Measurements from ENCODE around the gene STT3B. TPM values are rescaled to one million over a fixed set of nuclear protein-coding genes. Genes with fewer than 3 reads are reported as not detected.

Gene STT3B
- total and polyA plus RNA-seq, 2 of the 13 experiments (the other 11 are each of a cell fraction or from before 2014, with no cell fraction given), result 85.0 to 205 TPM

DNA sequence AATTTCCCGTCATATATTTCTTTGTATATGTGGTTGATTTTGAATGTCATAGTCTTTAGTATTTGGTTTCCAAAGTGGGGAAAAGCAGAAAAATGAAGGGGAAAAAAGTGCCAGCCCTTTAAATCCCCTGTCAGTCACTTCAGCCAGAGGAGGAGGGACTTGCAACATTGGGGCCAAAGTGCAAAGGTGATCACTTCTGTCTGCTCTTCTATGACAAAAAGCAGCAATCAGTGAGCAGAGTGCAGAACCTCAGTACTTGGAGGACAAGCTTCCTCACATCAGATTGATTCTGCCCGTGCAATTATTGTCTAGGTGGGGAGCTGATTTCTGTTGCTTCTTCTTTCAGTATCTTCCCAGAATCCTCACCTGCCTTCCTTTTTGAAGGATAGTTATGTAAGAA is 60.0 kb downstream of the STT3B start (continued):
- TF ChIP-seq, protein P1, sequence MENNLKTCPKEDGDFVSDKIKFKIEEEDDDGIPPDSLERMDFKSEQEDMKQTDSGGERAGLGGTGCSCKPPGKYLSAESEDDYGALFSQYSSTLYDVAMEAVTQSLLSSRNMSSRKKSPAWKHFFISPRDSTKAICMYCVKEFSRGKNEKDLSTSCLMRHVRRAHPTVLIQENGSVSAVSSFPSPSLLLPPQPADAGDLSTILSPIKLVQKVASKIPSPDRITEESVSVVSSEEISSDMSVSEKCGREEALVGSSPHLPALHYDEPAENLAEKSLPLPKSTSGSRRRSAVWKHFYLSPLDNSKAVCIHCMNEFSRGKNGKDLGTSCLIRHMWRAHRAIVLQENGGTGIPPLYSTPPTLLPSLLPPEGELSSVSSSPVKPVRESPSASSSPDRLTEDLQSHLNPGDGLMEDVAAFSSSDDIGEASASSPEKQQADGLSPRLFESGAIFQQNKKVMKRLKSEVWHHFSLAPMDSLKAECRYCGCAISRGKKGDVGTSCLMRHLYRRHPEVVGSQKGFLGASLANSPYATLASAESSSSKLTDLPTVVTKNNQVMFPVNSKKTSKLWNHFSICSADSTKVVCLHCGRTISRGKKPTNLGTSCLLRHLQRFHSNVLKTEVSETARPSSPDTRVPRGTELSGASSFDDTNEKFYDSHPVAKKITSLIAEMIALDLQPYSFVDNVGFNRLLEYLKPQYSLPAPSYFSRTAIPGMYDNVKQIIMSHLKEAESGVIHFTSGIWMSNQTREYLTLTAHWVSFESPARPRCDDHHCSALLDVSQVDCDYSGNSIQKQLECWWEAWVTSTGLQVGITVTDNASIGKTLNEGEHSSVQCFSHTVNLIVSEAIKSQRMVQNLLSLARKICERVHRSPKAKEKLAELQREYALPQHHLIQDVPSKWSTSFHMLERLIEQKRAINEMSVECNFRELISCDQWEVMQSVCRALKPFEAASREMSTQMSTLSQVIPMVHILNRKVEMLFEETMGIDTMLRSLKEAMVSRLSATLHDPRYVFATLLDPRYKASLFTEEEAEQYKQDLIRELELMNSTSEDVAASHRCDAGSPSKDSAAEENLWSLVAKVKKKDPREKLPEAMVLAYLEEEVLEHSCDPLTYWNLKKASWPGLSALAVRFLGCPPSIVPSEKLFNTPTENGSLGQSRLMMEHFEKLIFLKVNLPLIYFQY (CRISPR knock-in tag; IDR thresholded peaks at IDR 0.05; ENCODE audit: borderline replicate concordance), result 0 out of 2 replicates have a peak, but pooled peaks have one; percentile 21
- TF ChIP-seq, protein P2, sequence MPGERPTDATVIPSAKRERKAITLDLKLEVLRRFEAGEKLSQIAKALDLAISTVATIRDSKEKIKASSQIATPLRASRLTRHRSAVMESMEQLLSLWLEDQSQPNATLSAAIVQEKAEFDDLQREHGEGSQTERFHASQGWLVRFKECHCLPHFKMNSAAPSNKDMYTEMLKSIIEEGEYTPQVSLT (CRISPR knock-in tag; IDR thresholded peaks at IDR 0.05; ENCODE audit: borderline replicate concordance, low read depth), result no peak
- TF ChIP-seq GATAD1 (CRISPR knock-in tag; IDR thresholded peaks at IDR 0.05) (no peak), DNMT1 (CRISPR knock-in tag; IDR thresholded peaks at IDR 0.05) (no peak), ZNF451 (CRISPR knock-in tag; IDR thresholded peaks at IDR 0.05) (no peak), ATAD3A (CRISPR knock-in tag; IDR thresholded peaks at IDR 0.05) (no peak), ZNF468 (CRISPR knock-in tag; IDR thresholded peaks at IDR 0.05) (no peak), SP140L (CRISPR knock-in tag; IDR thresholded peaks at IDR 0.05; ENCODE audit: borderline replicate concordance) (no peak), HMG20A (CRISPR knock-in tag; IDR thresholded peaks at IDR 0.05; ENCODE audit: borderline replicate concordance) (peak; percentile 17; the same call in 1 of the 2 replicates), ZNF674 (CRISPR knock-in tag; IDR thresholded peaks at IDR 0.05; ENCODE audit: low read depth) (no peak), MATR3 (CRISPR knock-in tag; IDR thresholded peaks at IDR 0.05) (no peak), ATRX (CRISPR knock-in tag; IDR thresholded peaks at IDR 0.05; ENCODE audit: borderline replicate concordance) (no peak), ZNF792 (CRISPR knock-in tag; IDR thresholded peaks at IDR 0.05) (peak; percentile 41; the same call in 1 of the 2 replicates), ZNF432 (CRISPR knock-in tag; IDR thresholded peaks at IDR 0.05; ENCODE audit: borderline replicate concordance) (no peak), ZNF772 (CRISPR knock-in tag; IDR thresholded peaks at IDR 0.05) (no peak), SNRNP70 (IDR thresholded peaks at IDR 0.05; ENCODE audit: low read depth, low read length) (no peak), ZNF274 (CRISPR knock-in tag; IDR thresholded peaks at IDR 0.05) (no peak), ZBTB8A (CRISPR knock-in tag; IDR thresholded peaks at IDR 0.05; ENCODE audit: borderline replicate concordance, low read depth) (no peak), SMARCC2 (IDR thresholded peaks at IDR 0.05) (no peak), PHB2 (IDR thresholded peaks at IDR 0.05; ENCODE audit: partially characterized antibody) (no peak)
- TF ChIP-seq, protein P3, sequence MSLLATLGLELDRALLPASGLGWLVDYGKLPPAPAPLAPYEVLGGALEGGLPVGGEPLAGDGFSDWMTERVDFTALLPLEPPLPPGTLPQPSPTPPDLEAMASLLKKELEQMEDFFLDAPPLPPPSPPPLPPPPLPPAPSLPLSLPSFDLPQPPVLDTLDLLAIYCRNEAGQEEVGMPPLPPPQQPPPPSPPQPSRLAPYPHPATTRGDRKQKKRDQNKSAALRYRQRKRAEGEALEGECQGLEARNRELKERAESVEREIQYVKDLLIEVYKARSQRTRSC (CRISPR knock-in tag; IDR thresholded peaks at IDR 0.05; ENCODE audit: low read depth), result no peak
- TF ChIP-seq, protein P4, sequence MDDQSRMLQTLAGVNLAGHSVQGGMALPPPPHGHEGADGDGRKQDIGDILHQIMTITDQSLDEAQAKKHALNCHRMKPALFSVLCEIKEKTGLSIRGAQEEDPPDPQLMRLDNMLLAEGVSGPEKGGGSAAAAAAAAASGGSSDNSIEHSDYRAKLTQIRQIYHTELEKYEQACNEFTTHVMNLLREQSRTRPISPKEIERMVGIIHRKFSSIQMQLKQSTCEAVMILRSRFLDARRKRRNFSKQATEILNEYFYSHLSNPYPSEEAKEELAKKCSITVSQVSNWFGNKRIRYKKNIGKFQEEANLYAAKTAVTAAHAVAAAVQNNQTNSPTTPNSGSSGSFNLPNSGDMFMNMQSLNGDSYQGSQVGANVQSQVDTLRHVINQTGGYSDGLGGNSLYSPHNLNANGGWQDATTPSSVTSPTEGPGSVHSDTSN (CRISPR knock-in tag; IDR thresholded peaks at IDR 0.05; ENCODE audit: borderline replicate concordance), result no peak
- TF ChIP-seq, protein P5, sequence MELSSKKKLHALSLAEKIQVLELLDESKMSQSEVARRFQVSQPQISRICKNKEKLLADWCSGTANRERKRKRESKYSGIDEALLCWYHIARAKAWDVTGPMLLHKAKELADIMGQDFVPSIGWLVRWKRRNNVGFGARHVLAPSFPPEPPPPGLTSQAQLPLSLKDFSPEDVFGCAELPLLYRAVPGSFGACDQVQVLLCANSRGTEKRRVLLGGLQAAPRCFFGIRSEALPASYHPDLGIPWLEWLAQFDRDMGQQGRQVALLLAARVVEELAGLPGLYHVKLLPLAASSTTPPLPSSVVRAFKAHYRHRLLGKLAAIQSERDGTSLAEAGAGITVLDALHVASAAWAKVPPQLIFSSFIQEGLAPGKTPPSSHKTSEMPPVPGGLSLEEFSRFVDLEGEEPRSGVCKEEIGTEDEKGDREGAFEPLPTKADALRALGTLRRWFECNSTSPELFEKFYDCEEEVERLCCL (CRISPR knock-in tag; IDR thresholded peaks at IDR 0.05; ENCODE audit: borderline replicate concordance), result no peak
- TF ChIP-seq, protein P6, sequence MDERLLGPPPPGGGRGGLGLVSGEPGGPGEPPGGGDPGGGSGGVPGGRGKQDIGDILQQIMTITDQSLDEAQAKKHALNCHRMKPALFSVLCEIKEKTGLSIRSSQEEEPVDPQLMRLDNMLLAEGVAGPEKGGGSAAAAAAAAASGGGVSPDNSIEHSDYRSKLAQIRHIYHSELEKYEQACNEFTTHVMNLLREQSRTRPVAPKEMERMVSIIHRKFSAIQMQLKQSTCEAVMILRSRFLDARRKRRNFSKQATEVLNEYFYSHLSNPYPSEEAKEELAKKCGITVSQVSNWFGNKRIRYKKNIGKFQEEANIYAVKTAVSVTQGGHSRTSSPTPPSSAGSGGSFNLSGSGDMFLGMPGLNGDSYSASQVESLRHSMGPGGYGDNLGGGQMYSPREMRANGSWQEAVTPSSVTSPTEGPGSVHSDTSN (CRISPR knock-in tag; IDR thresholded peaks at IDR 0.05), result peak; percentile 81
